SK-N-SH treated with all-trans-retinoic acid at 6 μM for 48 hours (cell line): ENCODE data around the gene DNAH1.

ENCODE experiments used
- ATAC-seq: fragments of 200-7000 bp; cut with Tn5 transposase; 3 replicates; pipeline ENCODE4 v1.9.1; 2020; ENCODE audit warnings: mild to moderate bottlenecking, moderate library complexity
- ARNTL ChIP-seq: fragments of 450-650 bp; formaldehyde crosslinking; IDR thresholded peaks from 2 replicates; pipeline ENCODE4 v1.5.0; 2020; ENCODE audit warnings: low read depth, mild to moderate bottlenecking, moderate library complexity, borderline replicate concordance
- BACH2 ChIP-seq: fragments of 250-450 bp; sonication (Bioruptor Pico); IDR thresholded peaks from 2 replicates; pipeline ENCODE4 v1.9.0; 2021; ENCODE audit warnings: mild to moderate bottlenecking, borderline replicate concordance
- ESRRG ChIP-seq: fragments of 250-450 bp; sonication (Bioruptor Pico); IDR thresholded peaks from 2 replicates; pipeline ENCODE4 v1.6.1; 2021; ENCODE audit warnings: mild to moderate bottlenecking
- GLIS3 ChIP-seq: fragments of 250-450 bp; sonication (Bioruptor Pico); IDR thresholded peaks from 2 replicates; pipeline ENCODE4 v1.5.0; 2020; ENCODE audit warnings: mild to moderate bottlenecking, moderate library complexity
- PPARA ChIP-seq: fragments of 250-450 bp; sonication (Bioruptor Pico); IDR thresholded peaks from 2 replicates; pipeline ENCODE4 v1.5.0; 2020; ENCODE audit warnings: mild to moderate bottlenecking, borderline replicate concordance
- SNAI2 ChIP-seq: fragments of 250-450 bp; sonication (Bioruptor Pico); IDR thresholded peaks from 2 replicates; pipeline ENCODE4 v1.5.0; 2020; ENCODE audit warnings: mild to moderate bottlenecking, moderate library complexity
- TCF4 ChIP-seq: fragments of 250-450 bp; sonication (Bioruptor Pico); IDR thresholded peaks from 2 replicates; pipeline ENCODE4 v1.8.0; 2021; ENCODE audit warnings: mild to moderate bottlenecking, moderate library complexity, borderline replicate concordance
- TOX ChIP-seq: fragments of 250-450 bp; sonication (Bioruptor Pico); IDR thresholded peaks from 2 replicates; pipeline ENCODE4 v1.8.0; 2021; ENCODE audit warnings: mild to moderate bottlenecking, moderate library complexity, borderline replicate concordance
- ZC3H10 ChIP-seq: fragments of 250-450 bp; sonication (Bioruptor Pico); IDR thresholded peaks from 2 replicates; pipeline ENCODE4 v1.5.1; 2021; ENCODE audit warnings: mild to moderate bottlenecking, moderate library complexity
- ZFP3 ChIP-seq: fragments of 250-450 bp; sonication (Bioruptor Pico); IDR thresholded peaks from 2 replicates; pipeline ENCODE4 v1.5.0; 2020; ENCODE audit warnings: mild to moderate bottlenecking, moderate library complexity
- ZFP30 ChIP-seq: fragments of 450-650 bp; formaldehyde crosslinking; IDR thresholded peaks from 2 replicates; pipeline ENCODE4 v1.5.0; 2022; ENCODE audit warnings: mild to moderate bottlenecking, moderate library complexity
- ZNF565 ChIP-seq: fragments of 450-650 bp; formaldehyde crosslinking; conservative IDR thresholded peaks from 2 replicates; pipeline ENCODE4 v1.5.0; 2020; ENCODE audit warnings: low read depth, mild to moderate bottlenecking, moderate library complexity
- ZNF70 ChIP-seq: fragments of 450-650 bp; formaldehyde crosslinking; IDR thresholded peaks from 2 replicates; pipeline ENCODE4 v1.5.0; 2020; ENCODE audit warnings: mild to moderate bottlenecking, moderate library complexity
- TF ChIP-seq, protein P1 (sequence below): fragments of 250-450 bp; sonication (Bioruptor Pico); IDR thresholded peaks from 2 replicates; pipeline ENCODE4 v1.8.0; 2021; ENCODE audit warnings: low read depth, mild to moderate bottlenecking, moderate library complexity, borderline replicate concordance
- TF ChIP-seq, protein P2 (sequence below): fragments of 250-450 bp; sonication (Bioruptor Pico); IDR thresholded peaks from 2 replicates; pipeline ENCODE4 v1.5.1; 2020; ENCODE audit warnings: low read depth, mild to moderate bottlenecking, moderate library complexity
- TF ChIP-seq, protein P3 (sequence below): fragments of 250-450 bp; sonication (Bioruptor Pico); IDR thresholded peaks from 2 replicates; pipeline ENCODE4 v1.5.1; 2021; ENCODE audit warnings: mild to moderate bottlenecking, moderate library complexity
- TF ChIP-seq, protein P4 (sequence below): fragments of 250-450 bp; sonication (Bioruptor Pico); IDR thresholded peaks from 2 replicates; pipeline ENCODE4 v1.8.0; 2020; ENCODE audit warnings: mild to moderate bottlenecking, moderate library complexity, borderline replicate concordance
- TF ChIP-seq, protein P5 (sequence below): fragments of 250-450 bp; sonication (Bioruptor Pico); IDR thresholded peaks from 2 replicates; pipeline ENCODE4 v1.5.0; 2020; ENCODE audit warnings: mild to moderate bottlenecking, moderate library complexity

DNAH1 gene

DNA sequence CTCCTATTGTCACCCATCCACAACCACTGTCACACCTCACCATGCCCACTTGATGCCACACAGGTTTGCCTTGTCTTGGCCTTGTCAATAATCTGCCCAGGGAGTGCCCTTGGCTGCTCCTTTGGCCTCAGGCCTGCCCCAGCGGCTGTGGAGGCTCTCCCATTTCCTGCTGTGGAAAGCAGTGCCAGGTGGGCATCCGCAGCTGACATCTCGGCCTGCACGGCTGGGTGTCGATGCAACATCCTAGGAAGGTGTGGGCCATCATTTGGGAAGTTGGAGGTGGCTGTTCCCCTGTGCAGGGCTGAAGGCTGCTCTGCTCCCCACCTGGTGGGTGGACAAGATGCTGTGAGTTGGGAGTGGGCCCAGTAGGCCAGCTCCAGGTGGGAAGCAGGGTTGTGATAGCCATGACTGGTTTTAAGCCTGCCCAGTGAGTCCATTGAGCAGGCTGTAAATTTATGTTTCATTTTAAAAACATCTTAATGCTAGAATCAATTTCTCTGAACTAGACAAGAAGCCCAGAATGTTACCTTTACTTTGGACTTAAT, 12.5 kb downstream of the DNAH1 start:
- ATAC-seq: no peak

DNA sequence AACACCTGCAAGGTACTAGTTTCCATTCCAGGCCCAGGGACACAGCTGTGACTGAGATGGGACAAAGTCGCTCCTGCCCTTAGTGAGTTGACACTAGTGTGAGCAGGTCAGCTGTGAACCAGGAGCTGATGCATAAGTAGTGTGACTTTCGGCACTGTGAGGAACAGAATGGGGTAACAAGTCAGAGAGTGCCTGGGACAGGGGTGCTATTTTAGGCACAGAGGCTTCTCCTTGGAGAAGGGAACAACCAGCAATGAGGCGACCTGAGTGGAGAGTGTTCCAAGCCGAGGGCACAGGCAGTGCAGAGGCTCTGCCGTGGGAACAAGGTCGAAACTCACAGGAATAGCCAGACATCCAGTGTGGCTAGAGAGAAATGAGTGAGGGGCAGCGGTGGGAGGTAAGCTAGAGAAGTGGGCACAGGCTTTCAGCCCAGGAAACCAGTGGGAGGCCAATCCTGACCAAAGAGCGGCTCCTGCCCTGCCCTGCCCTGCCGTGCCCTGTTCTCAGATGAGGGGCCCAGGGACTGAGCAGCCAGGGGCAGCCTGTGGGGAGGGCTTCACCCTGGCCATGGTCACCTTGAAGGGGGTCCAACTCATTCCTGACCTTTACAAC, 14.2 kb downstream of the DNAH1 start:
- ATAC-seq: no peak; the same call in 2 of the 3 replicates
- TF ChIP-seq, protein P1, sequence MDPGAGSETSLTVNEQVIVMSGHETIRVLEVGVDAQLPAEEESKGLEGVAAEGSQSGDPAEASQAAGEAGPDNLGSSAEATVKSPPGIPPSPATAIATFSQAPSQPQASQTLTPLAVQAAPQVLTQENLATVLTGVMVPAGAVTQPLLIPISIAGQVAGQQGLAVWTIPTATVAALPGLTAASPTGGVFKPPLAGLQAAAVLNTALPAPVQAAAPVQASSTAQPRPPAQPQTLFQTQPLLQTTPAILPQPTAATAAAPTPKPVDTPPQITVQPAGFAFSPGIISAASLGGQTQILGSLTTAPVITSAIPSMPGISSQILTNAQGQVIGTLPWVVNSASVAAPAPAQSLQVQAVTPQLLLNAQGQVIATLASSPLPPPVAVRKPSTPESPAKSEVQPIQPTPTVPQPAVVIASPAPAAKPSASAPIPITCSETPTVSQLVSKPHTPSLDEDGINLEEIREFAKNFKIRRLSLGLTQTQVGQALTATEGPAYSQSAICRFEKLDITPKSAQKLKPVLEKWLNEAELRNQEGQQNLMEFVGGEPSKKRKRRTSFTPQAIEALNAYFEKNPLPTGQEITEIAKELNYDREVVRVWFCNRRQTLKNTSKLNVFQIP (CRISPR knock-in tag): no peak

More for the DNA sequence above, 12.5 kb downstream of the DNAH1 start:
- no peak for TF ChIP-seq ESRRG (CRISPR knock-in tag)
- TF ChIP-seq, protein P2, sequence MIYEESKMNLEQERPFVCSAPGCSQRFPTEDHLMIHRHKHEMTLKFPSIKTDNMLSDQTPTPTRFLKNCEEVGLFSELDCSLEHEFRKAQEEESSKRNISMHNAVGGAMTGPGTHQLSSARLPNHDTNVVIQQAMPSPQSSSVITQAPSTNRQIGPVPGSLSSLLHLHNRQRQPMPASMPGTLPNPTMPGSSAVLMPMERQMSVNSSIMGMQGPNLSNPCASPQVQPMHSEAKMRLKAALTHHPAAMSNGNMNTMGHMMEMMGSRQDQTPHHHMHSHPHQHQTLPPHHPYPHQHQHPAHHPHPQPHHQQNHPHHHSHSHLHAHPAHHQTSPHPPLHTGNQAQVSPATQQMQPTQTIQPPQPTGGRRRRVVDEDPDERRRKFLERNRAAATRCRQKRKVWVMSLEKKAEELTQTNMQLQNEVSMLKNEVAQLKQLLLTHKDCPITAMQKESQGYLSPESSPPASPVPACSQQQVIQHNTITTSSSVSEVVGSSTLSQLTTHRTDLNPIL (CRISPR knock-in tag): no peak
- no peak for TF ChIP-seq ZC3H10
- no peak for TF ChIP-seq ZNF70 (CRISPR knock-in tag)
- no peak for TF ChIP-seq GLIS3
- TF ChIP-seq ZNF565 (CRISPR knock-in tag): no peak
- no peak for TF ChIP-seq PPARA (CRISPR knock-in tag)

DNA sequence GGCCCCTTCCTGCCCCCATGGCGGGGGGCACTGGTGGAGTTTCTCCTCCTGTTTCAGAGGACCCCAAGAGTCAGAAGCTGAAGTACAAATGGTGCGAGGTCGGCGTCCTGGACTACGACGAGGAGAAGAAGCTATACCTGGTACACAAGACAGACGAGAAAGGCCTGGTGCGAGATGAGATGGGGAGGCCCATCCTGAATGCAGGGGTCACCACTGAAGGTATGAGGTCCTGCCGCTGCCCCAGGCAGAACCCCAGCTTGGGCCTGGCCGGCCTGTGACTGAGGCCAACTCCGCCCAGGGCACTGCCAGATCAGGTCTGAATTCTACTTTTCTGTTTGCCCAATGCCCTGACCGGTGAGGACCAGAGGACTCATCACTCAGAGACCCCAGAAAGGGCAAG, 15.0 kb downstream of the DNAH1 start:
- TF ChIP-seq ZC3H10 (no peak), PPARA (CRISPR knock-in tag) (no peak), ZNF565 (CRISPR knock-in tag) (no peak), TCF4 (CRISPR knock-in tag) (no peak), TOX (CRISPR knock-in tag) (no peak), ZFP3 (CRISPR knock-in tag) (no peak), GLIS3 (no peak)

DNA sequence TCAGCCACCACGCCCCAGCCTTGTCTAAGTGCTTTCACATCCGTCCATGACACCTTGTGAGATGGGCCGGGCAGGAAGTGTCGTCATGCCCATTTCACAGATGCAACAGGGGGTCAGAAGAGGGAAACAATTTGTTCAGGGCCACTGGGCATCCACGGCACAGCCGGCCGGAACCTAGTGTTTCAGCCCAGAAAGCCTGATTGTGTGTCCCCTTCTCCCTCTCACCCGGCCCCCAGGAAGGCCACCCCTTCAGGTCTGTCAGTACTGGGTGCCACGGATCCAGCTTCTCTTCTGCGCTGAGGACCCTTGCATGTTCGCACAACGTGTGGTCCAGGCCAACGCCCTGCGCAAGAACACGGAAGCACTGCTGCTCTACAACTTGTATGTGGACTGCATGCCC, 15.8 kb downstream of the DNAH1 start:
- ATAC-seq: no peak
- TF ChIP-seq ZFP30 (CRISPR knock-in tag) (no peak), GLIS3 (no peak), SNAI2 (CRISPR knock-in tag) (no peak), ZFP3 (CRISPR knock-in tag) (no peak), TOX (CRISPR knock-in tag) (no peak), ARNTL (CRISPR knock-in tag) (no peak), ZC3H10 (no peak), ZNF70 (CRISPR knock-in tag) (no peak), TCF4 (CRISPR knock-in tag) (no peak), BACH2 (CRISPR knock-in tag) (no peak)
- TF ChIP-seq, protein P3, sequence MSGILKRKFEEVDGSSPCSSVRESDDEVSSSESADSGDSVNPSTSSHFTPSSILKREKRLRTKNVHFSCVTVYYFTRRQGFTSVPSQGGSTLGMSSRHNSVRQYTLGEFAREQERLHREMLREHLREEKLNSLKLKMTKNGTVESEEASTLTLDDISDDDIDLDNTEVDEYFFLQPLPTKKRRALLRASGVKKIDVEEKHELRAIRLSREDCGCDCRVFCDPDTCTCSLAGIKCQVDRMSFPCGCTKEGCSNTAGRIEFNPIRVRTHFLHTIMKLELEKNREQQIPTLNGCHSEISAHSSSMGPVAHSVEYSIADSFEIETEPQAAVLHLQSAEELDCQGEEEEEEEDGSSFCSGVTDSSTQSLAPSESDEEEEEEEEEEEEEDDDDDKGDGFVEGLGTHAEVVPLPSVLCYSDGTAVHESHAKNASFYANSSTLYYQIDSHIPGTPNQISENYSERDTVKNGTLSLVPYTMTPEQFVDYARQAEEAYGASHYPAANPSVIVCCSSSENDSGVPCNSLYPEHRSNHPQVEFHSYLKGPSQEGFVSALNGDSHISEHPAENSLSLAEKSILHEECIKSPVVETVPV (CRISPR knock-in tag): no peak
- TF ChIP-seq, protein P4, sequence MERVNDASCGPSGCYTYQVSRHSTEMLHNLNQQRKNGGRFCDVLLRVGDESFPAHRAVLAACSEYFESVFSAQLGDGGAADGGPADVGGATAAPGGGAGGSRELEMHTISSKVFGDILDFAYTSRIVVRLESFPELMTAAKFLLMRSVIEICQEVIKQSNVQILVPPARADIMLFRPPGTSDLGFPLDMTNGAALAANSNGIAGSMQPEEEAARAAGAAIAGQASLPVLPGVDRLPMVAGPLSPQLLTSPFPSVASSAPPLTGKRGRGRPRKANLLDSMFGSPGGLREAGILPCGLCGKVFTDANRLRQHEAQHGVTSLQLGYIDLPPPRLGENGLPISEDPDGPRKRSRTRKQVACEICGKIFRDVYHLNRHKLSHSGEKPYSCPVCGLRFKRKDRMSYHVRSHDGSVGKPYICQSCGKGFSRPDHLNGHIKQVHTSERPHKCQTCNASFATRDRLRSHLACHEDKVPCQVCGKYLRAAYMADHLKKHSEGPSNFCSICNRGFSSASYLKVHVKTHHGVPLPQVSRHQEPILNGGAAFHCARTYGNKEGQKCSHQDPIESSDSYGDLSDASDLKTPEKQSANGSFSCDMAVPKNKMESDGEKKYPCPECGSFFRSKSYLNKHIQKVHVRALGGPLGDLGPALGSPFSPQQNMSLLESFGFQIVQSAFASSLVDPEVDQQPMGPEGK: no peak
- TF ChIP-seq, protein P2 (CRISPR knock-in tag): no peak
- TF ChIP-seq, protein P5, sequence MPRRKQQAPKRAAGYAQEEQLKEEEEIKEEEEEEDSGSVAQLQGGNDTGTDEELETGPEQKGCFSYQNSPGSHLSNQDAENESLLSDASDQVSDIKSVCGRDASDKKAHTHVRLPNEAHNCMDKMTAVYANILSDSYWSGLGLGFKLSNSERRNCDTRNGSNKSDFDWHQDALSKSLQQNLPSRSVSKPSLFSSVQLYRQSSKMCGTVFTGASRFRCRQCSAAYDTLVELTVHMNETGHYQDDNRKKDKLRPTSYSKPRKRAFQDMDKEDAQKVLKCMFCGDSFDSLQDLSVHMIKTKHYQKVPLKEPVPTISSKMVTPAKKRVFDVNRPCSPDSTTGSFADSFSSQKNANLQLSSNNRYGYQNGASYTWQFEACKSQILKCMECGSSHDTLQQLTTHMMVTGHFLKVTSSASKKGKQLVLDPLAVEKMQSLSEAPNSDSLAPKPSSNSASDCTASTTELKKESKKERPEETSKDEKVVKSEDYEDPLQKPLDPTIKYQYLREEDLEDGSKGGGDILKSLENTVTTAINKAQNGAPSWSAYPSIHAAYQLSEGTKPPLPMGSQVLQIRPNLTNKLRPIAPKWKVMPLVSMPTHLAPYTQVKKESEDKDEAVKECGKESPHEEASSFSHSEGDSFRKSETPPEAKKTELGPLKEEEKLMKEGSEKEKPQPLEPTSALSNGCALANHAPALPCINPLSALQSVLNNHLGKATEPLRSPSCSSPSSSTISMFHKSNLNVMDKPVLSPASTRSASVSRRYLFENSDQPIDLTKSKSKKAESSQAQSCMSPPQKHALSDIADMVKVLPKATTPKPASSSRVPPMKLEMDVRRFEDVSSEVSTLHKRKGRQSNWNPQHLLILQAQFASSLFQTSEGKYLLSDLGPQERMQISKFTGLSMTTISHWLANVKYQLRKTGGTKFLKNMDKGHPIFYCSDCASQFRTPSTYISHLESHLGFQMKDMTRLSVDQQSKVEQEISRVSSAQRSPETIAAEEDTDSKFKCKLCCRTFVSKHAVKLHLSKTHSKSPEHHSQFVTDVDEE (CRISPR knock-in tag): no peak
- TF ChIP-seq, all 23 proteins: peak for 0

More for the DNA sequence above, 15.0 kb downstream of the DNAH1 start:
- ATAC-seq: no peak
